Measurements from ENCODE around the gene LCNL1.

The LCNL1 gene

GRCh38 chr9:136937186-136938001 is 45.4 kb upstream of the LCNL1 start:
- Histone ChIP-seq H3K36me3 (ENCODE audit: control insufficient read depth, insufficient read depth, low read length) (no peaks in the 10 kb centered on the region), H3K4me1 (no peaks in the 10 kb centered on the region), H3K4me3 (ENCODE audit: low read depth, low read length) (no peak overlapping the region), H3K79me2 (no peaks in the 10 kb centered on the region), H3K27me3 (ENCODE audit: control insufficient read depth, insufficient read depth, low read length) (no peaks in the 10 kb centered on the region), H3K4me2 (ENCODE audit: low read length) (no peak overlapping the region), H2AFZ (no peak overlapping the region), H3K9me3 (ENCODE audit: control insufficient read depth, low read length) (no peaks in the 10 kb centered on the region), H3K27ac (no peak overlapping the region), H3K9ac (no peak overlapping the region)
- TF ChIP-seq CTCF (IDR thresholded peaks at IDR 0.05): no peak

GRCh38 chr9:136939431-136939995 is 43.3 kb upstream of the LCNL1 start:
- H3K4me2 ChIP-seq (ENCODE audit: low read length): no peak overlapping the region
- no peak overlapping the region for H3K4me3 ChIP-seq (ENCODE audit: low read depth, low read length)
- H3K27ac ChIP-seq: no peak overlapping the region

GRCh38 chr9:136939996-136940525 is 42.7 kb upstream of the LCNL1 start:
- no peak overlapping the region for H3K27ac ChIP-seq
- peaks cover 3% of the 10 kb centered on the region for H3K4me1 ChIP-seq
- no peak overlapping the region for H3K9ac ChIP-seq

More at GRCh38 chr9:136939431-136939995, 43.3 kb upstream of the LCNL1 start:
- no peak for TF ChIP-seq CTCF (IDR thresholded peaks at IDR 0.05)
- Histone ChIP-seq H3K9me3 (ENCODE audit: control insufficient read depth, low read length) (no peaks in the 10 kb centered on the region), H2AFZ (no peak overlapping the region), H3K27me3 (ENCODE audit: control insufficient read depth, insufficient read depth, low read length) (no peaks in the 10 kb centered on the region), H3K9ac (no peak overlapping the region), H3K79me2 (no peaks in the 10 kb centered on the region), H3K36me3 (ENCODE audit: control insufficient read depth, insufficient read depth, low read length) (no peaks in the 10 kb centered on the region), H3K4me1 (peaks cover 3% of the 10 kb centered on the region)

DNA sequence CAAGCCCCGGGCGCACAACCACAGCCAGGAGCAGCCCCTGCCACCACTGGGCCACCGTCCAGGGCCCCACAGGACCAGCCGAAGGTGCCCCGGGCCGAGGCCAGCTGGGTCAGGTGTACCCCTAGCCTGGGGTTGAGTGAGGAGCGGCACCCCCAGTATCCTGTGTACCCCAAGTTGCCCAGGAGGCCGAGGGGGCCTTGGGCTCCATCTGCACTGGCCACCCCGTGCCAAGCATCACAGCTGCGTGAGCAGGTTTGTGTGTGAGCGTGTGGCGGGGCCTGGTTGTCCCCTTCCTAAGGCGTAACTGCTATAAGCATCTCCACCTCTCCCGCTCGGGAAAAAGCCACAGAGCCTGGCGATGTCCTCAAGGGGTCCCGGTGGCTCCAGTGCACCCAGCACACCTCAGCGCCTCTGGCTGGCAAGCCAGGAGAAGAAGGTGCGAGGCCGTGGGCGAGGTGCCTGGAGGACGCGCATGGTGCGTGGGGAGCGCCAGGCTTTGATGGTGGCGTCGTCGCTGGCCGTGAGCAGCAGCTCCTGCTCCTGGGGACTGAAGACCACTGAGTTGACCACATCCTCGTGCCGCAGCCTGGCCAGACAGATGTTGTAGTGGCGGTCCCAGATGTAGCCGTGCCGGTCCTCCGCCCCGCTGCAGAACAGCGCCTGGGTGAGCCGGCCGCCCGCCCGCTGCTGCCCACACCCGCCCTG is 42.1 kb upstream of the LCNL1 start:
- Histone ChIP-seq H3K9ac (no peak overlapping the region), H2AFZ (no peak overlapping the region), H3K36me3 (ENCODE audit: control insufficient read depth, insufficient read depth, low read length) (no peaks in the 10 kb centered on the region), H3K9me3 (ENCODE audit: control insufficient read depth, low read length) (no peaks in the 10 kb centered on the region), H3K79me2 (no peaks in the 10 kb centered on the region), H3K27me3 (ENCODE audit: control insufficient read depth, insufficient read depth, low read length) (no peaks in the 10 kb centered on the region), H3K4me1 (peaks cover 3% of the 10 kb centered on the region), H3K27ac (no peak overlapping the region), H3K4me2 (ENCODE audit: low read length) (no peak overlapping the region), H3K4me3 (ENCODE audit: low read depth, low read length) (no peak overlapping the region)
- TF ChIP-seq CTCF (IDR thresholded peaks at IDR 0.05): no peak

More at GRCh38 chr9:136939996-136940525, 42.7 kb upstream of the LCNL1 start:
- Histone ChIP-seq H3K4me2 (ENCODE audit: low read length) (no peak overlapping the region), H3K79me2 (no peaks in the 10 kb centered on the region), H3K4me3 (ENCODE audit: low read depth, low read length) (no peak overlapping the region), H3K9me3 (ENCODE audit: control insufficient read depth, low read length) (no peaks in the 10 kb centered on the region), H3K27me3 (ENCODE audit: control insufficient read depth, insufficient read depth, low read length) (no peaks in the 10 kb centered on the region), H2AFZ (no peak overlapping the region), H3K36me3 (ENCODE audit: control insufficient read depth, insufficient read depth, low read length) (no peaks in the 10 kb centered on the region)
- TF ChIP-seq CTCF (IDR thresholded peaks at IDR 0.05): no peak
